GM12872 (cell line): ENCODE results near the gene ACSS3.

Source experiments
- CTCF ChIP-seq: IDR thresholded peaks from 3 replicates; pipeline ENCODE4 v1.5.1; 2011; ENCODE audit warnings: low read depth, mild to moderate bottlenecking, low read length, moderate library complexity; ENCODE audit not compliant: insufficient read depth

ACSS3 gene

GRCh38 chr12:81303935-81304334 lies 226.1 kb downstream of the ACSS3 start:
- no peak for TF ChIP-seq CTCF
